Epithelial cell of esophagus (primary cell): ENCODE data around the gene AKNA.

Experiments used
- DNase-seq: peaks from one replicate; pipeline ENCODE4 v3.0.0; 2010; ENCODE audit warnings: low read depth
- H3K4me3 ChIP-seq: 2 replicates; pipeline ENCODE4 v1.5.1; 2011; ENCODE audit warnings: mild to moderate bottlenecking, low read length, control low read depth
- CTCF ChIP-seq: IDR thresholded peaks from 2 replicates; pipeline ENCODE4 v1.5.1; 2011; ENCODE audit warnings: low read depth, mild to moderate bottlenecking, low read length, control low read depth, inconsistent platforms; ENCODE audit not compliant: insufficient read depth; ENCODE audit errors: missing control alignments

Gene AKNA

GRCh38 chr9:114396558-114397218, 8.9 kb upstream of the AKNA start:
- H3K4me3 ChIP-seq: no peak overlapping the region
- TF ChIP-seq CTCF: no peak
- no peak for DNase-seq

DNA sequence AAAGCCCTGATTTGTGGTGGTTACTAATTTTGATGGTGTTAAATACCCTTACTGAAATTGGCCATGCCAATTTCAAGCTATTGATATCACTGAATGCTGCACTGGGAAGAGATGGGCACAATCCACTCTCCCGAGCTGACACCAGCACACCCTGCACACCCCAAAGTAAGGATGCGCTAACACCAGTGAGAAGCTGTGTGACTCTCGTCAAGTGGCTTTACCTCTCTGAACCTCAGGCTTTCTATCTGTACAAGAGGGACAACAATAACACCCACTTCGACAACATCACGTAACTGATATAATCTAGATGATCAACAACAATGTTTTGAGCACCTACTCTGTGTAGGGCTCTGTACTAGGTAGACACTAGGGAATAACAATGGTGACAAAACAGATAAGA, 8.0 kb upstream of the AKNA start:
- DNase-seq: no peak
- no peak for TF ChIP-seq CTCF
- H3K4me3 ChIP-seq: no peak overlapping the region

DNA sequence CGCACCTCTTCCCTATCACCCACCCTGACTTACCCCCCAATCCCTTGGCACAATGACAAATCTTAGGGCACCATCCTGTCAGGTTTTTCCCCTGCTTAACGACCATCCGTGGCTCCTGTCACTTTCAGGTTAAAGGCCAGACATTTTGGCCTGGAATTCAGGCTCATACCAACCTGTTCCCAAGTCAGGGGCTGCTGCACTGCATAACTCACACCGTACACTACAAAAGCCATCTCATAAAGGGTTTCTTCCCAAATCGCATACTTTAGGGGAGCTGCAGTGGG, 7.5 kb upstream of the AKNA start:
- no peak overlapping the region for H3K4me3 ChIP-seq
- no peak for DNase-seq
- TF ChIP-seq CTCF: no peak

DNA sequence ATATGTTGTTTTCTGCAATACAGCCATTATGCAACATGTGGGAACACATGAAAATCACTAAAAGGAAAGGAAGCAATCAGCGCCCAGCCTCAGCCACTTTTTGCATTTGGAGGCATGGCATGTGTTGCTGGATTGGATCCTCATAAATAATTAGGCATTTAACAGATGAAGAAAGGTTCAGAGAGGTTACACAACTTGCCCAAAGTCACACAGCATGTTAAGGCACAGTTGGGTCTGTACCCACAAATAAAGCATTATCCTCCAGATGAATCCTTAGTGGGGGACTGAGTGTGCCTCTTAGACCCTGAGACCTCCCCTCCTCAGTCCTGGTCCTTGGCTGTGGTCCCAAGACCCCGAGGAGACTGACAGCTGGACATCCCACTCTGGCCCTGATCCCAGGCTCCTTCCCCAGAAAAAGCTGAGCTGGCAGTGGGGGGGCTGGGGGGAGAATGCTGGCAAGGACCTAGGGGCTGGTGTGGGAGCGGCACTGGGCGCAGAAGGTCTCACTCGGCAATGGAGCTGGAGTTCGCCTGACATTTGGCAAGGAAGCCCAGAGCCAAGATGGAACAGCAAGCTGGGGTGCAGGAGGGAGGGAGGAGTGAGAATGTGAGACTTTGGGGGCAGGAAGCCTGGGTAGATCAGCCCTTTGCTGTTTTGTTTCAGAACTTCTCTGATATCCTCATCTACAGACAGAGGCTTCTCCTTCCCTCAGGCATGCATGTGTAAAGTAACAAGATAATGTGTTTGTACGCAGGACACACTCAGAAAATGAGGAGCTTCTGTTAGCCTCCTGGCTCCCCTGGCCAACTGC, 6.9 kb upstream of the AKNA start:
- H3K4me3 ChIP-seq: no peak overlapping the region
- no peak for DNase-seq
- no peak for TF ChIP-seq CTCF

DNA sequence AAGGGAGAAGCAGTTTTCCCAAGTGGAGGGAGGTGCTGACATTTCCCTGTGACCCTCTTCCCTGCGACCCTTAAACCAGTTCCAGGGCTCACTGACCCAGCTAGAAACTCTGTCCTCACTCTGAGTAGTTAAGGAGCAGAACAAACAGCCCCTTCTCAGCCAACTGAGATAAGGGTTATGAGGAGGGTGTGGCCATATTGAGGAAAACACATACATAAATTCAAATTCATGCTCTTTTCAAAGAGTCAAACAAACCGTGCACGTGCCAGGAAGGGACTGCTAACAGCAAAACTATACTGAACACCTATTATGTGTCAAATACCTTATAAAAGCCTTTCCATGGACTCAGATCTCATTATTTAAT, 4.9 kb upstream of the AKNA start:
- H3K4me3 ChIP-seq: no peak overlapping the region
- no peak for TF ChIP-seq CTCF
- no peak for DNase-seq

DNA sequence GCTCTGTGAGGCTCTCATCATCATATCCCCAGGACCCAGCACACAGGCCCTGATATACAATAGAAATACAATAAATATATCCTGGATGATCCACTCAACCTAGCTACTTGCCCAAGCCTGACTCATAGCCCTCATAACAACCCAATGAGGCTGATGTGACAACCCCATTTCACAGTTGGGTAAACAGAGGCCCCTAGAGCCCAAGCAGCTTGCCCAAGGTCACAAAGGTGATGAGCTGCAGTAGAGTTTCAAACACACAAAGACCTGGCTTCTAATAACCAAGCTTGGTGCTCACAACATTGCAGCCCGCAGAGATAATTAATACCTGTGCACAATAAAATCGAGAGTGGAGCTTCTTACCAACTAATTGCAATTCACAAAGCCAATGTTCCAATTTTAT, 3.2 kb upstream of the AKNA start:
- no peak for TF ChIP-seq CTCF
- H3K4me3 ChIP-seq: no peak overlapping the region
- DNase-seq: no peak
